KOPT-K1 (cell line): ENCODE results near the gene TMEM51.

Source experiments
- H3K27ac ChIP-seq: fragments of 200-600 bp; sonication (generic); 2 replicates; pipeline ENCODE4 v1.5.1; 2016; ENCODE audit warnings: antibody characterized with exemption, mild to moderate bottlenecking, low read depth, low read length; ENCODE audit not compliant: poor library complexity, severe bottlenecking
- H3K36me3 ChIP-seq: fragments of 200-600 bp; sonication (generic); 2 replicates; pipeline ENCODE4 v1.5.1; 2017; ENCODE audit warnings: antibody characterized with exemption, mild to moderate bottlenecking, low read length, moderate library complexity; ENCODE audit not compliant: insufficient read depth
- H3K9me3 ChIP-seq: fragments of 200-600 bp; sonication (generic); 2 replicates; pipeline ENCODE4 v1.5.1; 2017; ENCODE audit warnings: antibody characterized with exemption, low read length, mild to moderate bottlenecking; ENCODE audit not compliant: insufficient read depth, poor library complexity, severe bottlenecking

Gene TMEM51

DNA sequence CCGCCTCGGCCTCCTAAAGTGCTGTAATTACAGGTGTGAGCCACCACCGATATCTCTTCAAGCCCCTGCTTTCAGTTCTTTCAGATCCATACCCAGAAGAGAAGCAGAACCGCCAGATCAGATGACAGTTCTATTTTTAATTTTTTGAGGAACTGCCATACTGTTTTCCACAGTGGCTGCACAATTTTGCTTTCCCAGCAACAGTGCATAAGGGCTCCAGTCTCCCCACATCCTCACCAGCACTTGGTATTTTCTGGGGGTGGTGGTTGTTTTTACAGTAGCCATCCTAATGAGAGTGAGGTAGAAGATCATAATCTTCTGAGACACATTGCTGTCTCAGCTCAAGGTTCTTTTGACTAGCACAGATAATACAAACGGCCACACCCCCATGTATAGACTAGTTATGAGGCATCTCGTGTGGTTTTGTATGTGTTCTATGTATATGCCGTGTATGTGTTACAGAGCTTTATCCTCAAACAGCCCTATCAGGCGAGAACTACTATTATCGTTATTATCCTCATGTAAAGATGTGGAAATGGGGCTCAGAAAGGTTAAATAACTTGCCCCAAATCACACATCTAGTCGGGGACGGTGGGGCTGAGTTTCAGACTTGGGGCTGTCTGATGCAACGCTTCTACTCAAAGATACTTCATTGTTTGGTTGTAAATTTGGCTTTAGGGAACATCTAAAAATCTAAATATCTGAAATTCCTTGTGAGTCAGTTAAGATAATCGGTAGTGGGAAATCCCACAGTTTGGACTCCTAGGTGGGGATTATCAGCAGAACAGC, 105.5 kb downstream of the TMEM51 start:
- Histone ChIP-seq H3K9me3 (no peaks in the 10 kb centered on the region), H3K36me3 (no peaks in the 10 kb centered on the region), H3K27ac (no peak overlapping the region)

DNA sequence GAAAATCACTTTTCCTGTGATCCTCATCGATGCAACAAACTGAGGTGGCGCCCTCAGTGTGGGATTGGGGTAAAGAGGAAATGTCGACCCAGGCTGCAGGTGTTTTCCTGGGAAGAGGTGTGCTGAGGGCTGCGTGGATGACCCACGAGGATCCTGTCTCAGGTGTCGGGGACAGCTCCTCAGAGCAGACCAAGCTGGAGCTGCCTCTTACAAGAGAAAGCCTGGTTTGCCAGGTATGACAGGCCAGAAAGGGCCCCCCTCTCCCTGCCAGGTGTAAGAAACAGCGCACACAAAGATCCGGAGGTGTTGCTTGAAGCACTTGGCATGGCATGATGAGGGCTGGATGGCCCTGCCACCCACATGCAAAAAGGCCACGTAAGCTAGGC, 106.1 kb downstream of the TMEM51 start:
- Histone ChIP-seq H3K36me3 (no peaks in the 10 kb centered on the region), H3K27ac (no peak overlapping the region), H3K9me3 (peaks cover 2% of the 10 kb centered on the region)

GRCh38 chr1:15260418-15261154, 107.0 kb downstream of the TMEM51 start:
- no peaks in the 10 kb centered on the region for H3K36me3 ChIP-seq
- no peak overlapping the region for H3K27ac ChIP-seq
- peaks cover 11% of the 10 kb centered on the region for H3K9me3 ChIP-seq

DNA sequence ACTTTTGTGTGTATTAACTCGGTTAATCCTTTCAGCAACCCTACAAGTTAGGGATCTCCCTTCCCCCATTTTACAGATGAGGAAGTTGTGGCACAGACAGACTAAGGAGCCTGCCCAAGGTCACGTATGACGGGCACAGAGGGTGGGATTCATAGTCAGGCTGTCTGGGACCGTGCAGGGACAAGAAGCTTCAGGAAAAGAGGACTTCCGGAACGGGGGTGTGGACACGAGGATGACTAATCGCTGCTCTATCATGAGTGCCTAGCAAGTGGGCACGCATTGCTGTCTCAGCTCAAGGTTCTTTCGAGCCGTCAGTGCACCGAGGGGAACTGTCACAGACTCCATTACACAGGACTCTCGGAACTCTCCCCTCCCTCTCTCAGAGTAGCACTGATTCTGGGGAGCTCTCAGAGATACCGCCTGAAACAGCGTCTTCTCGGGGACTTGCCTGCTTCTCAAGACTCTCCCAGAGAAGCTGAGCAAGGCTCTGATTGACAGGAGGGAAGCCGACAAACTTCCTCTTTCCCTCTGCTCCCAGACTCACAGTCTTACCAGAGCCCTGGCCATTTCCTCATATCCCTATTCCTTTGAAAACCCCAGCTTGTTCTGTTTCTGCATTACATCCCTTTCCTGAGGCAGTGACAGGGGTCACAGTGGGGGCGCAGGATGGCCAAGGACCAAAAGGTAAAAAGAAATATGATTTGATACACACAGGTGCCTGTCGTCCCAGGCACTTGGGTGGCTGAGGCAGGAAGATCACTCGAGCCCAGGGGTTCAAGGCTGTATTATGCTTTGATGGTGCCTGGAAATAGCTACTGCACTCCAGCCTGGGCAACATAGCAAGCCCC, 107.8 kb downstream of the TMEM51 start:
- peaks cover 11% of the 10 kb centered on the region for H3K9me3 ChIP-seq
- no peaks in the 10 kb centered on the region for H3K36me3 ChIP-seq
- H3K27ac ChIP-seq = no peak overlapping the region

DNA sequence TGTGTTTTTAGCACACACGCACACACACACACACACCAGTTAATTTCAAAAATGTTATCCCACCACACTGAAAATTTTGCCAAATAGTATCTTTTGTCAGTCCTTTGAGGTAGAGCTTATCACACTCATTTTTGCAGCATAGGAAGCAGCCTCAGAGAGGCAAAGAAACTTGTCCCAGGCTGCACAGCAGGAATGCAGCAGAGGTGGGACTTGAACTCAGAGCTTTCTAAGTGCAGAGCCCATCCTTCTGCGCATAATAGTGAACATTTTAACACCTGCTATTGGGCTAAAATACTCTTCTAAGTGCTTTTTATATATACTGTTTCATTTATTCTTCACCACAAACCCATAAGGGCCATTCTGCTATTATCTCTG, 108.4 kb downstream of the TMEM51 start:
- peaks cover 11% of the 10 kb centered on the region for H3K9me3 ChIP-seq
- no peaks in the 10 kb centered on the region for H3K36me3 ChIP-seq
- no peak overlapping the region for H3K27ac ChIP-seq

DNA sequence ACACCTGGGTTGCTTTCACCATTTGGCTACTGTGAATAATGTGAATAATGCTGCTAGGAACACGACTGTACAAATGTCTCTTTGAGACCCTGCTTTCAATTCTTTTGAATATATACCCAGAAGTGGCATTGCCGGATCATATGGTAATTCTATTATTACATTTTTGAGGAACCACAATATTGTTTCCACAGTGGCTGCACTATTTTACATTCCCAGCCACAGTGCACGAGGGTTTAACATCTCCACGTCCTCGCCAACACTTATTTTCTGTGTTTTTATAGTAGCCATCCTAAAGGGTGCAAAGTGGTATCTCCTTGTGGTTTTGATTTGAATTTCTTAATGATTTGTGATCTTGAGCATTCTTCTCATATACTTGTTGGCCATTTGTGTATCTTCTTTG, 109.2 kb downstream of the TMEM51 start:
- H3K9me3 ChIP-seq = peaks cover 11% of the 10 kb centered on the region
- H3K27ac ChIP-seq = no peak overlapping the region
- H3K36me3 ChIP-seq = no peaks in the 10 kb centered on the region

DNA sequence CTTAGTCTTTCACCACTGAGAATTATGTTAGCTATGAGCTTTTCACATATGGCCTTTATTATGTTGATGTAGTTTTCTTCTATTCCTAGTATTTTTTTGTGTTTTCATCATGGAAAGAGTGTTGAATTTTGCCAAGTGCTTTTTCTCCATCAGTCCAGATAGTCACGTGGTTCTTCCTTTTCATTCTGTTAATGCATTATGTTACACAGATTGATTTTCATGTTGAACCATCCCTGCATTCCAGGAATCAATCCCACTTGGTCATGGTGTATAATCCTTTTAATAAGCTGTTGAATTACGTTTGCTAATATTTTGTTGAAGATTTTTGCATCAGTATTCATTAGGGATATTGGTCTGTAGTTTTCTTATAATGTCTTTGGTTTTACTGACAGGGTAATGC, 111.2 kb downstream of the TMEM51 start:
- Histone ChIP-seq H3K9me3 (peaks cover 11% of the 10 kb centered on the region), H3K36me3 (no peaks in the 10 kb centered on the region), H3K27ac (no peak overlapping the region)
